Stimulated activated CD4-positive, alpha-beta T cell treated with anti-CD3 and anti-CD28 coated beads, Interleukin-12 subunit alpha, Interleukin-12 subunit beta, amount 100 ng/mL, for 48 hours (primary cell): ENCODE data around the gene XIRP2.
"Not testable (repeated sequence)": the region's sequence is repeated elsewhere in the genome, so short reads cannot be mapped to it uniquely, and the experiment has no call there.

Source experiments
- DNase-seq, 3 donors: peaks; one replicate each; pipeline ENCODE4 v3.0.0-alpha.2; 2020; ENCODE audit warnings: low read depth in 2 of 3, low spot score in 1 of 3

XIRP2 gene

GRCh38 chr2:166934817-166935216 is 46.5 kb downstream of the XIRP2 start:
- DNase-seq = no peak

- DNase-seq = no peak
Measured at GRCh38 chr2:166942377-166942776, 54.1 kb downstream of the XIRP2 start.

GRCh38 chr2:166944909-166945308 is 56.6 kb downstream of the XIRP2 start:
- no peak for DNase-seq

GRCh38 chr2:166957686-166958085 is 69.4 kb downstream of the XIRP2 start:
- no peak for DNase-seq

GRCh38 chr2:166958986-166959481 is 70.8 kb downstream of the XIRP2 start:
- DNase-seq = no peak

GRCh38 chr2:166959556-166959955 is 71.3 kb downstream of the XIRP2 start:
- DNase-seq = no peak

GRCh38 chr2:166960702-166961270 is 72.5 kb downstream of the XIRP2 start:
- DNase-seq = no peak

- no peak for DNase-seq
Measured at GRCh38 chr2:166961933-166962332, 73.7 kb downstream of the XIRP2 start.

GRCh38 chr2:166969486-166969885 is 81.2 kb downstream of the XIRP2 start:
- DNase-seq = no peak

GRCh38 chr2:166972002-166972401 is 83.7 kb downstream of the XIRP2 start:
- DNase-seq = no peak

- no peak for DNase-seq
Measured at GRCh38 chr2:166972418-166972817, 84.1 kb downstream of the XIRP2 start.

- no peak for DNase-seq
Measured at GRCh38 chr2:166984188-166984587, 95.9 kb downstream of the XIRP2 start.

GRCh38 chr2:166984797-166985196 is 96.5 kb downstream of the XIRP2 start:
- no peak for DNase-seq

- no peak for DNase-seq
Measured at GRCh38 chr2:166994588-166995336, 106.5 kb downstream of the XIRP2 start.

- no peak for DNase-seq
Measured at GRCh38 chr2:166996465-166996864, 108.2 kb downstream of the XIRP2 start.

- no peak for DNase-seq
Measured at GRCh38 chr2:167001165-167001564, 112.9 kb downstream of the XIRP2 start.

GRCh38 chr2:167005096-167005495 is 116.8 kb downstream of the XIRP2 start:
- DNase-seq = no peak

- DNase-seq = no peak
Measured at GRCh38 chr2:167013227-167013626, 124.9 kb downstream of the XIRP2 start.

GRCh38 chr2:167015806-167016205 is 127.5 kb downstream of the XIRP2 start:
- DNase-seq = no peak

GRCh38 chr2:167017021-167017420 is 128.7 kb downstream of the XIRP2 start:
- DNase-seq = no peak

- no peak for DNase-seq
Measured at GRCh38 chr2:167018590-167018989, 130.3 kb downstream of the XIRP2 start.

- DNase-seq = no peak
Measured at GRCh38 chr2:167028503-167028902, 140.2 kb downstream of the XIRP2 start.

GRCh38 chr2:167034976-167035375 is 146.7 kb downstream of the XIRP2 start:
- DNase-seq = not testable (repeated sequence)
